SU-DHL-6 (cell line): ENCODE results near the gene ENTPD8.

Experiments
- CTCF ChIP-seq: fragments of 200-600 bp; sonication (generic); IDR thresholded peaks from one replicate; pipeline ENCODE4 v1.5.1; 2017; ENCODE audit warnings: antibody characterized with exemption, mild to moderate bottlenecking, low read length, moderate library complexity; ENCODE audit not compliant: insufficient read depth, poor library complexity, severe bottlenecking
- EZH2phosphoT487 ChIP-seq: fragments of 200-600 bp; sonication (generic), shearing (Covaris generic); conservative IDR thresholded peaks from 2 replicates; pipeline ENCODE4 v1.6.1; 2018; ENCODE audit warnings: mild to moderate bottlenecking, antibody characterized with exemption, low read length, moderate library complexity, mixed read lengths

- TF ChIP-seq CTCF (no peak), EZH2phosphoT487 (no peak)
These were observed 1.9 kb downstream of the ENTPD8 start for GRCh38 chr9:137439158-137439714.
